NK-92 treated with Interleukin-12 subunit alpha and Interleukin-12 subunit beta, amount 100 ng/mL, for 24 hours (cell line): Measurements from ENCODE around the gene KDF1.

ENCODE experiments used
- DNase-seq: peaks from one replicate; lab custom pipeline; 2025; lab: John Stamatoyannopoulos, UW

KDF1 gene

GRCh38 chr1:26915204-26915842 lies 44.9 kb downstream of the KDF1 start:
- no peak for DNase-seq

GRCh38 chr1:26913754-26914619 lies 46.3 kb downstream of the KDF1 start, which contains the start of gene NR0B2:
TSS of gene NR0B2 (minus strand) at chr1:26913975. CDS start at chr1:26913940, 35 bp downstream.
- no peak for DNase-seq

GRCh38 chr1:26913389-26913753 lies 46.9 kb downstream of the KDF1 start:
- no peak for DNase-seq

GRCh38 chr1:26912147-26912490 lies 48.1 kb downstream of the KDF1 start:
- DNase-seq = no peak

- DNase-seq = no peak
Measured at GRCh38 chr1:26911399-26912146, 48.7 kb downstream of the KDF1 start.

GRCh38 chr1:26910343-26911160 lies 49.7 kb downstream of the KDF1 start:
- no peak for DNase-seq

GRCh38 chr1:26909951-26910342 lies 50.3 kb downstream of the KDF1 start:
- no peak for DNase-seq

- no peak for DNase-seq
Measured at GRCh38 chr1:26907071-26907917, 53.0 kb downstream of the KDF1 start.

- DNase-seq = no peak
Measured at GRCh38 chr1:26900815-26901511, 59.3 kb downstream of the KDF1 start.

GRCh38 chr1:26900001-26900814 lies 60.1 kb downstream of the KDF1 start, which contains the start of gene GPATCH3:
TSS of gene GPATCH3 (minus strand) at chr1:26900467. CDS start at chr1:26900442, 25 bp downstream.
- peak; percentile 63 for DNase-seq
